ENCODE data around the gene TMA7. TPM values are rescaled to one million over a fixed set of nuclear protein-coding genes. Genes with fewer than 3 reads are reported as not detected.

TMA7 gene
- total and polyA plus RNA-seq, 2 donors (not counting 3 experiments of a cell fraction or from before 2014, with no cell fraction given), result 137 to 306 TPM

DNA sequence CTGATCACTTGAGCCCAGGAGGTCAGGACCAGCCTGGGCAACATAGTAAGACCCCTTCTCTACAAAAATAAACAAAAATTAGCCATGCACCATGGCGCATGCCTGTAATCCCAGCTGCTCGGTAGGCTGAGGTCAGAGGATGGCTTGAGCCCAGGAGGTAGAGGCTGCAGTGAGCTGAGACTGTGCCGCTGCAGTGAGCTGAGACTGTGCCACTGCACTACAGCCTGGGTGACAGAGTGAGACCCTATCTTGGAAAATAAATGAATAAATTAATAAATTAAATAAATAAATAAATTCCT lies 53.1 kb downstream of the TMA7 start:
- dilution Hi-C loops (cut with MboI; ENCODE audit: extremely low pct_ligation_motif_present, low sequenced_read_pairs) (no loop called here), intact Hi-C loops (cut with micrococcal nuclease) (no loop called here)
- ChIA-PET POLR2A (no interaction called here), CTCF (no interaction called here)
- no peak overlapping the region for H3K9ac ChIP-seq (replicated peaks; ENCODE audit: extremely low read depth, insufficient read depth, low read length)
- H3K9me1 ChIP-seq (replicated peaks; ENCODE audit: control insufficient read depth, extremely low read depth, insufficient read depth, low read length), result no peaks in the 10 kb centered on the region
- H3K4me3 ChIP-seq (replicated peaks in 1 of 3; ENCODE audit: insufficient read depth in 1 of 3, low read depth in 1 of 3, low read length in 3 of 3), result no peak overlapping the region
- no peak for TF ChIP-seq POLR2AphosphoS5 (IDR thresholded peaks at IDR 0.05; ENCODE audit: insufficient read depth, low read depth, low read length)
- H3K4me1 ChIP-seq (ENCODE audit: control insufficient read depth, extremely low read depth, insufficient read depth, low read length), result no peaks in the 10 kb centered on the region
- H3K79me2 ChIP-seq (ENCODE audit: control insufficient read depth, insufficient read depth, low read length), result no peaks in the 10 kb centered on the region
- no peak overlapping the region for H2AFZ ChIP-seq (ENCODE audit: low read depth, low read length)
- H4K20me1 ChIP-seq (replicated peaks; ENCODE audit: control insufficient read depth, extremely low read depth, insufficient read depth, low read length), result no peaks in the 10 kb centered on the region
- H3K9me3 ChIP-seq (replicated peaks; ENCODE audit: control insufficient read depth, insufficient read depth, low read length), result no peaks in the 10 kb centered on the region
- BruUV-seq (replicated peaks), result no TSS peak
- no peaks in the 10 kb centered on the region for H3K27me3 ChIP-seq (ENCODE audit: control insufficient read depth in 2 of 2, insufficient read depth in 2 of 2, low read length in 2 of 2)
- no peak for FAIRE-seq
- DNase-seq (ENCODE audit: low read depth, low spot score), result no peak
- H3K4me2 ChIP-seq (ENCODE audit: insufficient read depth, low read length), result no peak overlapping the region
- H3K27ac ChIP-seq (ENCODE audit: insufficient read depth, low read depth, low read length), result no peak overlapping the region
- peaks cover 0 to 4% of the 10 kb centered on the region in 2 experiments for H3K36me3 ChIP-seq (ENCODE audit: control insufficient read depth in 2 of 2, extremely low read depth in 1 of 2, insufficient read depth in 2 of 2, low read length in 2 of 2)

Other genes starting within 250 kb of the TMA7 start
- not detected in 2 replicates for gene CAMP, start 216.8 kb upstream of the TMA7 start, total RNA-seq
- gene CAMP, start 216.8 kb upstream of the TMA7 start, polyA plus RNA-seq, result not detected in 2 replicates
- gene ZNF589, start 199.2 kb upstream of the TMA7 start, total RNA-seq, result 12.4 and 13.4 TPM in 2 replicates
- gene ZNF589, start 199.2 kb upstream of the TMA7 start, polyA plus RNA-seq, result 4.7 and 6.5 TPM in 2 replicates
- gene NME6, start 138.9 kb upstream of the TMA7 start, total RNA-seq, result 26.9 and 27.7 TPM in 2 replicates
- gene NME6, start 138.9 kb upstream of the TMA7 start, polyA plus RNA-seq, result 37.8 and 43.1 TPM in 2 replicates
- gene SPINK8, start 106.6 kb upstream of the TMA7 start, total RNA-seq, result not detected in 2 replicates
- not detected in 2 replicates for gene SPINK8, start 106.6 kb upstream of the TMA7 start, polyA plus RNA-seq
- not detected in 2 replicates for gene FBXW12, start 68.0 kb upstream of the TMA7 start, total RNA-seq
- not detected in 2 replicates for gene FBXW12, start 68.0 kb upstream of the TMA7 start, polyA plus RNA-seq
- 43.0 and 43.1 TPM in 2 replicates for gene PLXNB1, start 10.2 kb upstream of the TMA7 start, total RNA-seq
- gene PLXNB1, start 10.2 kb upstream of the TMA7 start, polyA plus RNA-seq, result 45.2 and 47.5 TPM in 2 replicates
- gene CCDC51, start 138 bp upstream of the TMA7 start, total RNA-seq, result 9.8 and 11.2 TPM in 2 replicates
- 10.1 and 11.3 TPM in 2 replicates for gene CCDC51, start 138 bp upstream of the TMA7 start, polyA plus RNA-seq
- gene ATRIP, start 6.5 kb downstream of the TMA7 start, total RNA-seq, result 12.6 and 14.7 TPM in 2 replicates
- 10.6 and 13.0 TPM in 2 replicates for gene ATRIP, start 6.5 kb downstream of the TMA7 start, polyA plus RNA-seq
- 205 and 213 TPM in 2 replicates for gene SHISA5, start 63.9 kb downstream of the TMA7 start, total RNA-seq
- 320 and 401 TPM in 2 replicates for gene SHISA5, start 63.9 kb downstream of the TMA7 start, polyA plus RNA-seq
- gene PFKFB4, start 116.5 kb downstream of the TMA7 start, total RNA-seq, result 4.2 and 4.9 TPM in 2 replicates
- gene PFKFB4, start 116.5 kb downstream of the TMA7 start, polyA plus RNA-seq, result 4.0 and 4.1 TPM in 2 replicates
- gene UCN2, start 123.5 kb downstream of the TMA7 start, total RNA-seq, result not detected in 2 replicates
- 0.05 and 0.11 TPM in 2 replicates for gene UCN2, start 123.5 kb downstream of the TMA7 start, polyA plus RNA-seq
- gene COL7A1, start 155.1 kb downstream of the TMA7 start, total RNA-seq, result 1.5 and 1.9 TPM in 2 replicates
- gene COL7A1, start 155.1 kb downstream of the TMA7 start, polyA plus RNA-seq, result 0.55 and 1.1 TPM in 2 replicates
- gene UQCRC1, start 169.4 kb downstream of the TMA7 start, total RNA-seq, result 184 and 186 TPM in 2 replicates
- gene UQCRC1, start 169.4 kb downstream of the TMA7 start, polyA plus RNA-seq, result 415 and 427 TPM in 2 replicates
- not detected in 2 replicates for gene TMEM89, start 181.5 kb downstream of the TMA7 start, total RNA-seq
- not detected in 2 replicates for gene TMEM89, start 181.5 kb downstream of the TMA7 start, polyA plus RNA-seq
- gene SLC26A6, start 195.2 kb downstream of the TMA7 start, total RNA-seq, result 32.2 and 34.8 TPM in 2 replicates
- gene SLC26A6, start 195.2 kb downstream of the TMA7 start, polyA plus RNA-seq, result 31.0 and 35.3 TPM in 2 replicates
- 0.46 and 0.71 TPM in 2 replicates for gene CELSR3, start 222.6 kb downstream of the TMA7 start, total RNA-seq
- 0.25 and 0.32 TPM in 2 replicates for gene CELSR3, start 222.6 kb downstream of the TMA7 start, polyA plus RNA-seq
- gene NCKIPSD, start 245.7 kb downstream of the TMA7 start, total RNA-seq, result 12.8 and 13.4 TPM in 2 replicates
- gene NCKIPSD, start 245.7 kb downstream of the TMA7 start, polyA plus RNA-seq, result 19.1 and 26.2 TPM in 2 replicates

Data from endothelial cell of umbilical vein (primary cell).